Esophagus squamous epithelium (tissue), 4 donors: ENCODE results near the gene DNAAF5.
A peak's percentile ranks its signal among the peaks of the same experiment; 100 is the strongest.

Experiments
- POLR2A ChIP-seq, 4 donors: fragments of 450-650 bp; IDR thresholded peaks; one replicate each; pipeline ENCODE4 v1.6.1; 2017; ENCODE audit warnings: antibody characterized with exemption in 4 of 4, mild to moderate bottlenecking in 4 of 4, moderate library complexity in 3 of 4
- TF ChIP-seq, protein P1 (sequence below), 6 experiments: fragments of 450-650 bp in 4 of 6; fragments of 200-600 bp in 2 of 6; sonication (generic) in 2 of 6; IDR thresholded peaks; one replicate each; pipeline ENCODE4 v1.5.1; 2016 to 2019; ENCODE audit warnings: antibody characterized with exemption in 6 of 6, mild to moderate bottlenecking in 4 of 6, moderate library complexity in 4 of 6

DNA sequence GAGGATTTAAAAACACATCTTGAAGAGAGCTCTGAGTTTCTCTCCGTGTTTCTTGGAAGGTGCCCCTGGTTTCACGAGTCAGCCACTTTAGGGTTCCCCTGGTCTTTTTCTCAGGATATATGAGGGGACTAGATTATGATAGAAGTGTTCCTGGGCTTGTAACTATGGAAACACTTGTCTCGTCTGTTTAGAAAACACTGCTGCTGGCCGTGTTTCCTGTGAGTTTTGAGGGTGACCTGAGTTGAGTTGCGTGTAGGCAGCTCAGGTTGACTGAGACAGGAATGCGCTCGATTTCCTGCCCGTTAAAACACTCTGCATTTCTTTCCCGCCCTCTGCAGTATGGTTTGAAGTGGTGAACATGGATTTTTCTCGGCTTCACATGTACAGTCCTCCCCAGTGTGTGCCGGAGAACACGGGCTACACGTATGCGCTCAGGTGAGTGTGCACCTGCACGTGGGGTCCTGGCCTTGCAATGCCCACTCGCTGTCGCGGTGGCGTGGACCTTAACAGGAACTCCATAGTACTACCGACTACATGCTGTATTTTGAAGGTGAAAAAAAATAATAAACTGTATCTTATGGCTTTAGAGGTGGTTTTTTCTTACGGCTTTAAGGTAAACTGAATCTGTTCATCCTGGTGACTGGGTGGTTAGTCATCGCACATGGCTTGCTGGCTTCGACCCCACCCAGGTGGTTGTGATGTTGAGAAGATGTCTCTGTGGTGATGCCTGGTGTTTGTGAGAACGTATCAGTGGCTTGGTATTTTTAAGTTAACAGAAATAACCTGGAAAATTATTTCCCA lies 105.9 kb downstream of the DNAAF5 start, which contains the start of gene SUN1:
- TF ChIP-seq, protein P1, sequence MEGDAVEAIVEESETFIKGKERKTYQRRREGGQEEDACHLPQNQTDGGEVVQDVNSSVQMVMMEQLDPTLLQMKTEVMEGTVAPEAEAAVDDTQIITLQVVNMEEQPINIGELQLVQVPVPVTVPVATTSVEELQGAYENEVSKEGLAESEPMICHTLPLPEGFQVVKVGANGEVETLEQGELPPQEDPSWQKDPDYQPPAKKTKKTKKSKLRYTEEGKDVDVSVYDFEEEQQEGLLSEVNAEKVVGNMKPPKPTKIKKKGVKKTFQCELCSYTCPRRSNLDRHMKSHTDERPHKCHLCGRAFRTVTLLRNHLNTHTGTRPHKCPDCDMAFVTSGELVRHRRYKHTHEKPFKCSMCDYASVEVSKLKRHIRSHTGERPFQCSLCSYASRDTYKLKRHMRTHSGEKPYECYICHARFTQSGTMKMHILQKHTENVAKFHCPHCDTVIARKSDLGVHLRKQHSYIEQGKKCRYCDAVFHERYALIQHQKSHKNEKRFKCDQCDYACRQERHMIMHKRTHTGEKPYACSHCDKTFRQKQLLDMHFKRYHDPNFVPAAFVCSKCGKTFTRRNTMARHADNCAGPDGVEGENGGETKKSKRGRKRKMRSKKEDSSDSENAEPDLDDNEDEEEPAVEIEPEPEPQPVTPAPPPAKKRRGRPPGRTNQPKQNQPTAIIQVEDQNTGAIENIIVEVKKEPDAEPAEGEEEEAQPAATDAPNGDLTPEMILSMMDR (IDR thresholded peaks at IDR 0.05), result peak in 1 of 6 experiments; percentile 11
- no peak for TF ChIP-seq POLR2A (IDR thresholded peaks at IDR 0.05)
